NCI-H1694 (cell line): ENCODE results near the gene GNG11.

Experiments
- DNase-seq: peaks from one replicate; lab custom pipeline; 2025; lab: John Stamatoyannopoulos, UW

The GNG11 gene

DNA sequence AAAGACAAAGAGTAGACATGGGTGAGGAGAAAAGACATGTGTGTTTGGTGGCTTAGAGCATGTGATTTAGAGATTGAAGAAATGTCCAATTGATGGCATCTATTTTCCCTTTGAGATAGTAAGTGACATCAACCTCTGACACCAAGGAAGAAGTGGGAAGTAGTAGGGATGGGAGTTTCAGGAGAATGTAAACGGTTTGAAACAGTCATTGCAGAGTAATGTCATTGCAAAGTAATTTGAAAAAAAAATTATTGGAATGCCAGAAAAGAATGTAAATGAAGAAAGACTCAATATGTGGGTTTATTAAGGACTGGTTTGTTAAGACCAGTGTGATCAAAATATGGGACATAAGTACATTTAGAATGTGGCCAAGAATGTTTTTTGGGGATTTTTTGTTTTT is 26.6 kb downstream of the GNG11 start:
- DNase-seq = no peak

DNA sequence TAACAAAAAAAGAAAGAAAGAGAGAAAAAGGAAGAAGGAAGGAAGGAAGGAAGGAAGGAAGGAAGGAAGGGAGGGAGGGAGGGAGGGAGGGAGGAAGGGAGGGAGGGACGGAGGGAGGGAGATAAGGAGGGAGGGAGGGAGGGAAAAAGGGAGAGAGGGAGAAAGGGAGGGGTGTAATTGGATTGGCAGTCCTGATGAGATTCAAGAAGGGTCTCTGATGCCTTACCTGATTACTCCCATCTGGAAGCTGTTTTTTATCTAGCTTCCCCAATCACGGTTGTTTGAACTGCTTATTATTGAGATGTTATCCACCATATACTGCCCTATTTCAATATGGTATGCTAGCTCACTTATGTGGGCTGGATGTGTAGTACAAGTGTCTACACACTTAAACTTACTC is 27.3 kb downstream of the GNG11 start:
- DNase-seq = no peak

DNA sequence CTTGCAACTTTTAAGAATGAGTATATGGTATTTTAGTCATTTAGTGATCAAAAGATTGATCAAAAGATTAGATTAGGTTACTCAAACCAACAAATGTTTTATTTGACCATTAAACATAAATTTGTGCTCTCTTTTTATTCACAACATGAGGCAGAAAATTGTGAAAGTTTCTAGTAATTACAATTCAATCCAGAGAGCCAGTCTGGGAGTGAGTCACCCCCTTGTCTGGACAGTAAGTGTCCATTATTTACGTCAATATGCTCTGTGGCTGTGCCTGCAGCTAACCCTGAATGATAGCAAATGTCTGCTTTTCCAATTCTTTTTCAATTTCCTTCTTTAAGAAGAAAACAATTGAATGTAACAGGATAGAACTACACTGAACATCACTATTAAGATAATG is 27.9 kb downstream of the GNG11 start:
- DNase-seq = no peak

DNA sequence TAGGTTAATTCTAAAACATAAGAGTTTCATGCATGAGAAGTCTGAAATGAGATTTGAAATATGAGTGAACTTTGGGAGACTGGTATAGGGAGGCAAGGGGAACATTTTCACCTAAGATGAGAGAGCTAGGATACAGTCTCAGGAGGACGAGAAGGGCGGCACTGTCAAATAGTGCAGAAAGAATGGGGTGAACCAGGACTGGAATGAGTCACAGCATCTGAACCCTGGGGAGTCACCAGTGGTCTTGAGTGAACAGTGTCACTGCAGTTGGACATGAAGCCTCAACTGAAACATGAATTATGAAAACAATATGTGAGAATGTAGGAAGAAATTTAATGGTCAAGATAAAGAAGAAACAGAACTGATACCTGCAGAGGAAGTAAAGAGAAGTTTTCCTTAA is 33.8 kb downstream of the GNG11 start:
- DNase-seq = no peak

DNA sequence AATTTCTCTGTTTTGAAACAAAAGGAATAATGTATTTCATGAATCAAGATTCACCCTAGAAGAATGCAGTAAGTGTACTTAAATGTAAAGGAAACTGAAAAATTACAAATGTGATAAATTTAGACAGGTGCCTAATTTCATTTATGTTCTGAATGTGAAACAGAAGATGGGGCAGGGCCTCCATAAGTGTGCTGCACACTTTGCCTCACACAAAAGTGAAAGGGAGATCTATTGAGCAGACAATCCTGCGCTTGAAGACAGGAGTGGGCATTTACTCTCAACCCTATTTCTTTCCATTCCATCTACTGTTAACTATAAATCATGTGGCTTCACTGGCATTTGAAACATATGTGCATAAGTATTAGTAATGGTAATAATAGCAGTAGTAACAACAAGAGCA is 36.2 kb downstream of the GNG11 start:
- no peak for DNase-seq

DNA sequence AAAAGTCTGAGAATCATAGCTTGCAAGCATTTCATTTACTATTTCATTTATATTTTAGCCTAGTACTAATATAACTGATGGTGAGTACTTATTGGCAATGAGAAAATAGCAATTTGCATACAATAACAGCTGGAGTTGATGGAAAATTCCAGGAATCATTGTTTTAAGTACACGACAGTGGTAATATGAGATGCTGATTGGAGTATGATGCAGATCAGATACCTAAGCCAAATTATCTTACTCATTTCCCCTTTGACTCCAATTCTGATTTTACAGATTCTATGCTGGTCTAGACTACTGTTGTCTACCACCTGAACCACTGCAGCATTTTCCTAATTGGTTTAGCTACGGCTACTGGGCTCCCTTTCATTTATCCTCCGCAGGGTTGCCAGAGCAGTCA is 36.7 kb downstream of the GNG11 start:
- DNase-seq = no peak

DNA sequence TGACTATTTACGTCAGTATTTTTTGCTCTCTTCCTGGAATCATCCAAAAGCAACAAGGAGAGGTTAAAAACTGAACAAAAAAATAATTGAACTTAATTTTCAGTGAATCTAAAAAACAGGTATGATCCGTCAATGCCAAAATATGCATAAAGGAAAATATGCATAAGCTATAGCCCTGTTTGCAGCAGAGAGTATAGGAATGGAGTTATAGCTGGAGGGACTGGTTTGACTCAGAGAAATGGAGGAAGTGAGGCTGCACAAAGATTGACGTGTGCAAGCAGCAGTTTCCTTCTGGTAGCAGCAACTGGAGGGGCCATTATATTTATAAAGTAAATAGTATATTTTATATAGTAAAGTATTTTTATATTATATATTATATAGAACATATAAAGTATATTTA is 37.1 kb downstream of the GNG11 start:
- DNase-seq = no peak

DNA sequence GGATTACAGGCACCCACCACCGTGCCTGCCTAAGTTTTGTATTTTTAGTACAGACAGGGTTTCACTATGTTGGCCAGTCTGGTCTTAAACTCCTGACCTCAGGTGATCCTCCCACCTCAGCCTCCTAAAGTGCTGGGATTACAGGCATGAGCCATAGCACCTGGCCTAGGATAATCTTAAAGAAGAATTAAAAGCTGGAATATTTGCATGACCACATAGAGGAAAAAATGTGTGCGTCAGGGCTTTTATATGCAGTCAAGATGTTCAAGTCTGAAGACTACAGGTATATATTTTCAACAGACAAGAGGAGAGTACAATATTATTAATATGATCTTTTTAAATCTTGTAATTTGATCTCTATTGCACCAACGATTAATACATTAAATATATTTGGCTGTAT is 39.5 kb downstream of the GNG11 start:
- DNase-seq = no peak

DNA sequence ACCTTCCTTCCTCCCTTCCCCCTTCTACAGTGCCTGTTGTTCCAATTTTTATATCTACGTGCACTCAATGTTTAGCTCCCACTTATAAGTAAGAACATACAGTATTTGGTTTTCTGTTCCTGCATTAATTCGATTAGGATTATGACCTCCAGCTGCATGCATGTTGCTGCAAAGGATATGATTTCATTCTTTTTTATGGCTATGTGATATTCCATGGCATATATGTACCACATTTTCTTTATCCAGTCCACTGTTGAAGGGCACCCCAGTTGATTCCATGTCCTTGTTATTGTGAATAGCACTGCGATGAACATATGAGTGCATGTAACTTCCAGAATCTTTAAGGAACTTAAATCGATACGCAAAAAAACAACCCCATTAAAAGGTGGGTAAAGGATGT is 42.7 kb downstream of the GNG11 start:
- no peak for DNase-seq

DNA sequence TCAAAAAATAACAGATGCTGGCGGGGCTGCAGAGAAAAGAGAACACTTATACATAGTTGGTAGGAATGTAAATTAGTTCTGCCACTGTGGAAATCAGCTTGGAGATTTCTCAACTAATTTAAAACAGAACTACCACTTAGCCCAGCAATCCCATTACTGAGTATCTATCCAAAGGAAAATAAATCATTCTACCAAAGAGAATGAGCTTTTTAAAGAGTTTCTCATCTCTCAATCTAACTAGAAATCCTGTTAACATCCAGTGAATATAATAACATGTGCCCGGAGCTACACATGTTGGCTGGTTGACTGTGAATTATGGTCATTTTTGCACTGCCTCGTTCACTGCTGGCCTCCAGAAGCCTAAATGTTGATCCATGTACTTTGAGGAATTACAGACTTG is 43.3 kb downstream of the GNG11 start:
- DNase-seq = no peak

DNA sequence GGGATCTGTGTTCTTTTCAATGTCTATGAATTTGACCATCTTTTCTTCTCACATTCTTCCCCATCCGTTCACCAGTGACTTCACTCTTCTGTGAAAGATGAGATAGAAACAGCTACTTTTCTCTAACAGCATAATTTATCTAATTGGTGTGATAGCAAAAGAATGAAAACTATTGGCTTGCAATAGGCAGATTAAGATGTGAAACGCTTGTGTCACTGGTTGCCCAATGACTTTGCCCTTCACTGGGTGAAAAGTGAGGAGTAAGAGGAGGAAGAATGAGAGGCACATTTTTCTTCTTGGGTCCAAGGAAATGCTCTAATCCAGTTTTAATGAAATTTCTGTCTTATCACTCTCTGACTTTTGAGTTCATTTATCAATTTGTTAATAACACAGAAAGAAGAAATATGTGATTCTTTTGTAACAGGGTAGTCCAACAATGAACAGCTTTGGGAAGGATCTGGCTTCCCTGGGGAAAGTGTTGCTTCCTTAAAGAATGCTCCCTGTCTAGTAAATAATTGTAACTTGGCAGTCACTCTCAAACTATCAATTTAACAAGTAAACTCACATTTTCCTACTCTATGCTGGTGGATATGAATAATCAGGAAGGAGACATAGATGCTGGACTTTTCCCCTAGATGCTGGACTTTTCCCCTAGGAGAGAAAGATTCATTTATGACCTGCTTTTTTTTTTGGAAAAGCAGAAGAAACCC is 47.5 kb downstream of the GNG11 start:
- DNase-seq = no peak

DNA sequence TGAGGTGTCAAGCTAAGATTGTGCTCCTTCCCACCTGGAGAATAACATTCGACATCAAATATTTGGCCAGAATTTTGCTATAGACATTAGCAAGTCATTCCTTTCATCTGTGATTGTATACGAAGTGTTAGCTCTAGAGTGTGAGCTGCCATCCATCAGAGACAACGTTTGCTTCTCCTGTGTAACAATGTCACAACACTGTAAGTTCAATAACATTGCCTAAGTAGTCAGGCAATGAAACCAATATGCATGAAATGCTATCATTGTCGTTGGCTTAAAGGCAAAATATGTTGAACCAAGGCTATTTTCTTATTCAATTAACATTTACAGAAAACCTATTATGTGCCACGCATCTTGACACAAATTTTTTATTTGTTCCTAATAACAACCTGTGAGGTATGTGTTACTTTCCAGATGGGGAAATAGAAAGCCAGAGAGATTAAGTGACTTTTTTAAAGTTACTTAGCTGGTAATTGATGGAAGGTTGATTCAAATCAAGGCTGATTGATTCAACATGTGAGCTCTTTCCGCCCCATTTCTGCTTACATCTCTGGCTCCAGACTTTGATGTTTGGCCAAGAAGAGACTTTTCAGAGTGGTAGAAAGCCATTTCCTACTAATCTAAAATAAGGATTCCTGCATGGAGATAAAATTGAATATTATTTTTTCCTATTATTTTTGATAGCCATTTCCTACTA is 50.6 kb downstream of the GNG11 start:
- DNase-seq = no peak

DNA sequence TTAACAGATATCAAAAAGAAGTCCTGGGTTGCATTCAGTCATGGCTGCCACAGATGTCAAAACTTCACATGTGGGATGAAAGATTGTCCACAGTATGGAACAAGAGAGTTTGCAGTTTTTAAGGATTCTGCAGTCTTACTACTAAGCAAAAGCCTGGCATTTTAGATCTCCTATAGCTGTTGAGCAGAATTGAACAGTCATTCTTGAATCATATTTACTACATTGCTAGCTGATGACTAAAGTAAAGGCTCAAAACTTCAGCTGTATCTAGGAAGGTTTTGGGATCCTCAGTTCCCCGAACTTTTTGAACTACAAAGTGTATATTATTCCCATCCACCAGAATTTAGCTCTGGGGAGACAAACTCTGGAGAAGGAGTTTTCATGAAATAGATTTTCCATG is 51.6 kb downstream of the GNG11 start:
- no peak for DNase-seq

DNA sequence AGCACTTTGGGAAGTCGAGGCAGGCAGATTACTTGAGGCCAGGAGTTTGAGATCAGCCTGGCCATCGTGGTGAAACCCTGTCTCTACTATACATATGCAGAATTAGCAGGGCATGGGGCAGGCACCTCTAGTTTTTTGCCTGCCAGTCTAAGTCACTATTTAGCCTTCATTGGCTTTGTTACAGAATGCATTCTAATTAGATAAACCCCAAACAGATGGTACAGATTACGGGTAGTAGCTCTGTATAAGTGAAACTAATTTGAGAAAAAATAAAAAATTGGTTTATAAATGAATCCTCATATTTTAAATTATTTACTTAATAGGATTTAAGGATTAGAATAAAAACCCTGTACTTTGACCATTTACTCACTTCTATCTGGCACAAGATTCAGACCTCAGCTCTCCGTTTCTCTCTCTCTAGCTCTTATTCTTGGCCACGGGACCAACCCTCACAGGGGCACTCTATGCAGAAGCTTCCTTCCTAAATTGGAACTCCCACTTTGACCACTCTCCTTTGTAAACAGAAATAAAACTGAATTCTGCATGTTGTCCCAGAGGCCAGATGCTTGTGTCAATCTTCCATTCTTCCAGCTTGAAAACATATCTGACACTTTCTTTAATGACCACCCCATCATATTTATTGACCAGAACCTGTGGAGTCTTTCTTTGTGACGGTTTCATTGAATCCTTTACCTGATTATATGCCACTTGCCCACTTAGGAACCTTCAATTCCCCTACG is 55.8 kb downstream of the GNG11 start:
- no peak for DNase-seq
